ENCODE measurements around the gene E2F8.

GRCh38 chr11:19226378-19227195, 14.2 kb downstream of the E2F8 start:
- TF ChIP-seq EP300 (conservative IDR thresholded peaks at IDR 0.05; ENCODE audit: poor library complexity, severe bottlenecking): no peak
- TF ChIP-seq CTCF (IDR thresholded peaks at IDR 0.05; ENCODE audit: poor library complexity, severe bottlenecking): no peak
- TF ChIP-seq EZH2 (IDR thresholded peaks at IDR 0.05; ENCODE audit: borderline replicate concordance, insufficient read depth, low read length, poor library complexity, severe bottlenecking): no peak
- no peak for TF ChIP-seq TAF1 (IDR thresholded peaks at IDR 0.05; ENCODE audit: low read depth)
- no peak for TF ChIP-seq POLR2AphosphoS5 (IDR thresholded peaks at IDR 0.05)
- no peak for TF ChIP-seq REST (IDR thresholded peaks at IDR 0.05; ENCODE audit: borderline replicate concordance)

Data from neural cell (in vitro differentiated cells).